Prostate gland (tissue), 2 donors: ENCODE measurements around the gene PRTG. TPM values are rescaled to one million over a fixed set of nuclear protein-coding genes. Genes with fewer than 3 reads are reported as not detected.

ENCODE experiments used
- DNase-seq: peaks from one replicate; pipeline ENCODE4 v3.0.0-alpha.2; 2019; ENCODE audit warnings: low spot score
- H3K27ac ChIP-seq, 2 donors: fragments of 200-600 bp; sonication (generic); 2 replicates each; pipeline ENCODE4 v1.5.1; 2017 to 2019
- H3K27me3 ChIP-seq: fragments of 200-600 bp; sonication (generic); replicated peaks from 2 replicates; pipeline ENCODE4 v1.5.1; 2019; ENCODE audit not compliant: insufficient read depth
- H3K36me3 ChIP-seq, 2 donors: fragments of 200-600 bp; sonication (generic); 1 replicate in 1 of 2; 2 replicates in 1 of 2; pipeline versions ENCODE4 v1.5.1 to v1.8.1; 2017 to 2019
- H3K4me1 ChIP-seq: fragments of 200-600 bp; sonication (generic); replicated peaks from 2 replicates; pipeline ENCODE4 v1.5.1; 2019
- H3K4me3 ChIP-seq, 2 donors: fragments of 200-600 bp; sonication (generic); 2 replicates each; pipeline ENCODE4 v1.5.1; 2017 to 2019
- H3K9me3 ChIP-seq: fragments of 200-600 bp; sonication (generic); 2 replicates; pipeline ENCODE4 v1.5.1; 2017
- POLR2A ChIP-seq: fragments of 450-650 bp; IDR thresholded peaks from one replicate; pipeline ENCODE4 v1.6.1; 2016; ENCODE audit warnings: antibody characterized with exemption, mild to moderate bottlenecking
- POLR2AphosphoS5 ChIP-seq: sonication (generic); formaldehyde crosslinking; IDR thresholded peaks from one replicate; pipeline ENCODE4 v1.6.1; 2017; ENCODE audit warnings: antibody characterized with exemption
- WGBS: methylation state at CpG from one replicate; pipeline ENCODE4 v1.1.5; 2018; 5-methylcytosine and 5-hydroxymethylcytosine counted together
- intact Hi-C: fragments of 100-400 bp; cut with DNase I; formaldehyde crosslinking; loops from one replicate; pipeline ENCODE4 v1.14.2; 2022
- total RNA-seq, 2 donors: library from RNA; depleted of rRNA; stranded (reverse); fragments of >200 nt; gene quantifications; one replicate each; pipeline ENCODE4 v1.1.0, GENCODE V29; 2016
- TF ChIP-seq, protein P1 (sequence below), 4 experiments: fragments of 200-600 bp in 2 of 4; fragments of 450-650 bp in 2 of 4; sonication (generic) in 2 of 4; IDR thresholded peaks; 1 replicate in 3 of 4; 2 replicates in 1 of 4; pipeline ENCODE4 v1.5.1; 2016 to 2019; ENCODE audit warnings: antibody characterized with exemption in 4 of 4, mild to moderate bottlenecking in 2 of 4, moderate library complexity in 2 of 4

PRTG gene
- total RNA-seq, 2 donors from 2014 or later = 6.1 to 9.4 TPM

DNA sequence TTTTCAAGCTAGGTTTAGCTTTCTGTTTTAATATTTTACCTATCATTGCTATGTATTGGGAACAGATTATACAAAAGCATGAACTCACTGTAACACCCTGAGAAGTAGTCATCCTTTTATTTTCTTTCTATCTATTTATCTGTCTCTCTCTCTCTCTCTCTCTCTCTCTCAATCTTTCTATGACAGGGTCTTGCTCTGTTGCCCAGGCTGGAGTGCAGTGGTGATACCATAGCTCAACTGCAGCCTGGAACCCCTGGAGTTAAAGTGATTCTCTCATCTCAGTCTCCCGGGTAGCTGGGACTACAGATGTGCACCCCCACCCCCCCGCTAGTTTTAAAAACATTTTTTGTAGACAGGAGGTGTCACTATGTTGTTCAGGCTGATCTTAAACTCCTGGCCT, 28.9 kb downstream of the PRTG start:
- no peaks in the 10 kb centered on the region for H3K9me3 ChIP-seq
- WGBS = 55% methylated on average over 2 of the region's 2 CpGs
- no peak for DNase-seq
- no peaks in the 10 kb centered on the region for H3K36me3 ChIP-seq
- H3K27ac ChIP-seq = no peak overlapping the region
- no peak overlapping the region for H3K4me3 ChIP-seq
- H3K27me3 ChIP-seq = no peaks in the 10 kb centered on the region
- H3K4me1 ChIP-seq = no peaks in the 10 kb centered on the region
- TF ChIP-seq POLR2AphosphoS5 (no peak), POLR2A (no peak)
- TF ChIP-seq, protein P1, sequence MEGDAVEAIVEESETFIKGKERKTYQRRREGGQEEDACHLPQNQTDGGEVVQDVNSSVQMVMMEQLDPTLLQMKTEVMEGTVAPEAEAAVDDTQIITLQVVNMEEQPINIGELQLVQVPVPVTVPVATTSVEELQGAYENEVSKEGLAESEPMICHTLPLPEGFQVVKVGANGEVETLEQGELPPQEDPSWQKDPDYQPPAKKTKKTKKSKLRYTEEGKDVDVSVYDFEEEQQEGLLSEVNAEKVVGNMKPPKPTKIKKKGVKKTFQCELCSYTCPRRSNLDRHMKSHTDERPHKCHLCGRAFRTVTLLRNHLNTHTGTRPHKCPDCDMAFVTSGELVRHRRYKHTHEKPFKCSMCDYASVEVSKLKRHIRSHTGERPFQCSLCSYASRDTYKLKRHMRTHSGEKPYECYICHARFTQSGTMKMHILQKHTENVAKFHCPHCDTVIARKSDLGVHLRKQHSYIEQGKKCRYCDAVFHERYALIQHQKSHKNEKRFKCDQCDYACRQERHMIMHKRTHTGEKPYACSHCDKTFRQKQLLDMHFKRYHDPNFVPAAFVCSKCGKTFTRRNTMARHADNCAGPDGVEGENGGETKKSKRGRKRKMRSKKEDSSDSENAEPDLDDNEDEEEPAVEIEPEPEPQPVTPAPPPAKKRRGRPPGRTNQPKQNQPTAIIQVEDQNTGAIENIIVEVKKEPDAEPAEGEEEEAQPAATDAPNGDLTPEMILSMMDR (IDR thresholded peaks at IDR 0.05) = no peak
- intact Hi-C loops = no loop called here

DNA sequence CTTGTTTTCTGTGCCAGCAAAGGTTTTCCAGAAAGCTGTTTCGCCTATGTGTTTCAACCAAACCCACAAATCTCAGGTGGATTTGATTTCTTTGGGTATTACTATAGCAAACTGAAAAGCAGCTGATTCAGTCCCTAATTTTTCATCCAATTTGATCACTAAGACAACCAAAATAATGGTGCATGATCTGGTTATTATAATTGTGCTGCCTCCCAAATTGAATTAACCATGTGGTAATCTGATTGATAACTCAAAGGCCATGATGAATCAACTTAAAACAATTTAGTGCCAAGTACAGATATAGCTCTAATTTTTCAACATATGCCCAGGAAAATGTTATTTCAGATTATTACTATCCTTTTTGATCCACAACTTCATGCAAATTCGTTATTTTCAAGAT, 30.6 kb downstream of the PRTG start:
- no peaks in the 10 kb centered on the region for H3K36me3 ChIP-seq
- H3K4me3 ChIP-seq = no peak overlapping the region
- no peaks in the 10 kb centered on the region for H3K4me1 ChIP-seq
- H3K27ac ChIP-seq = no peak overlapping the region
- H3K27me3 ChIP-seq = no peaks in the 10 kb centered on the region
- WGBS = 90% methylated on average over 2 of the region's 2 CpGs
- H3K9me3 ChIP-seq = no peaks in the 10 kb centered on the region
- no peak for DNase-seq
- TF ChIP-seq POLR2A = no peak
- TF ChIP-seq POLR2AphosphoS5 = no peak
- intact Hi-C loops = no loop called here

DNA sequence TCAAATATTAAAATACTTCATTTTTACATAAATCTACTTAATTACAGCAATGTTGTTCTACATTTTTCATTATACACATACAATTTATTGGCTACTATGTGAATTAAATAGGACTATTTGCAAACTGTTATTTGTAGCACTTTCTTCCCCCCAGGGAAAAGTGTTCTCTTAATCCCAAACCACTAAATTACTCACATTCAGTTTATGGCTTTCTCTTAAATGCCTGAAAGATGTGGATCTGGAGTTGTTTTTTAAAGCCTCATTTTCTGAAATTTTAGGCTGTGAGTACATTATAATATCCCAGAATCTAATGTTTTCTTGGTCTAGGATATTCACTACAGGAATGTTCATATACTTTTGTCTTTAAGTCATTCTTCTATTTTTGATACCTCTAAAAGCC, 32.7 kb downstream of the PRTG start:
- TF ChIP-seq POLR2A = no peak
- no peak for DNase-seq
- intact Hi-C loops = no loop called here

DNA sequence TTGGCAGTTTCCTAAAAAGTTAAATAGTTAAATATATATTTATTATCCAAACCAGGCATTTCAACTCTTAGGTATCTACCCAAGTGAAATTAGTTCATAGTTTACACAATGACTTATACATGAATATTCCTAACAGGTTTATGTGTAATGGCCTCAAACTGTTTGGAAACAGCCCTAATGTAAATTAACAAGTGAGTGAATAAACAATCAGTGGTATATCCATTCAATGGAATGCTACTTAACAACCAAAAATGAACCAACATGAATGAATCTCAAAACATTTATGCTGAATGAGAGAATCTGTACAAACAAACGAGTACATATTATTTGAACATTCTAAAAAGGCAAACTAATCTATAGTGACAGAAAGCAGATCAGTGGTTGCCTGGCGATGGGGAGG, 33.5 kb downstream of the PRTG start:
- Histone ChIP-seq H3K36me3 (no peaks in the 10 kb centered on the region), H3K27ac (no peak overlapping the region), H3K27me3 (no peaks in the 10 kb centered on the region), H3K9me3 (no peaks in the 10 kb centered on the region), H3K4me1 (no peaks in the 10 kb centered on the region), H3K4me3 (no peak overlapping the region)
- no peak for DNase-seq
- WGBS = 48% methylated on average over 2 of the region's 2 CpGs
- TF ChIP-seq, protein P1 (IDR thresholded peaks at IDR 0.05) = no peak
- TF ChIP-seq POLR2AphosphoS5 (no peak), POLR2A (no peak)
- intact Hi-C loops = no loop called here

More for the DNA sequence above, 32.7 kb downstream of the PRTG start:
- no peak overlapping the region for H3K27ac ChIP-seq
- H3K36me3 ChIP-seq = no peaks in the 10 kb centered on the region
- no peaks in the 10 kb centered on the region for H3K4me1 ChIP-seq
- H3K9me3 ChIP-seq = no peaks in the 10 kb centered on the region
- H3K27me3 ChIP-seq = no peaks in the 10 kb centered on the region
- H3K4me3 ChIP-seq = no peak overlapping the region

DNA sequence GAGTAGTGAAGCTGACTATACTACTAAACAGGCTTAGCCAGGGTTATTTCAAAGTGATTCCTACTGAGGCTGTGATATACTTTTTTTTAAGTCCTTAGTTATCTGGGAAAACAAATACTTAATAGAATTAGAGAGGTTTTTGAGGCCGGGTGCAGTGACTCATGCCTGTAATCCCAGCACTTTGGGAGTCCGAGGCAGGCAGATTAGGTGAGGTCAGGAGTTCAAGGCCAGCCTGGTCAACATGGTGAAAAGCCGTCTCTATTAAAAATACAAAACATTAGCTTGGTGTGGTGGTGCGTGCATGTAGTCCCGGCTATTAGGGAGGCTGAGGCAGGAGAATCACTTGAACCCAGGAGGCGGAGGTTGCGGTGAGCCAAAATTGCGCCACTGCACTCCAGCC, 34.2 kb downstream of the PRTG start:
- Histone ChIP-seq H3K4me1 (no peaks in the 10 kb centered on the region), H3K4me3 (no peak overlapping the region), H3K9me3 (no peaks in the 10 kb centered on the region), H3K27ac (no peak overlapping the region), H3K36me3 (no peaks in the 10 kb centered on the region), H3K27me3 (no peaks in the 10 kb centered on the region)
- intact Hi-C loops = no loop called here
- WGBS = 87% methylated on average over 8 of the region's 8 CpGs
- TF ChIP-seq, protein P1 (IDR thresholded peaks at IDR 0.05) = no peak
- TF ChIP-seq POLR2A (no peak), POLR2AphosphoS5 (no peak)
- DNase-seq = no peak

DNA sequence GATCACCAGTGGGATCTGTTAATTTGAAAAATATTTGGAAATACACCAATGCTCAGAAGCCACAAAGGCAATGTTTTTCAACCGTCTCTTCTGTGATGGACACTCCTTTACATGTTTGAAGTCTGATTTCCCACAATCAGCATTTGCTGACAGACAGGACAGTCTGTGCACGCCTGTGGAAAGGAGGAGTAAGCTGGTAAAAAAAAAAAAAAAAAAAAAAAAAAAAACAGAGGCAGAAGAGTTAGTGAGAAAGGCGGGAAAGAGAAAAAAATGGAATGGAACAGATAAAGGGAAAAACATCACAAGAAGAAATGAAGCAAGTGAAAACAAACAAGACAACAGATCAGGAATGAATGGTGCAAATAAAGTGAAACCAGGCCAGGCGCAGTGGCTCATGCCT, 35.0 kb downstream of the PRTG start:
- intact Hi-C loops = no loop called here
- no peaks in the 10 kb centered on the region for H3K4me1 ChIP-seq
- 64% methylated on average over 4 of the region's 4 CpGs for WGBS
- no peak overlapping the region for H3K27ac ChIP-seq
- no peak overlapping the region for H3K4me3 ChIP-seq
- H3K27me3 ChIP-seq = no peaks in the 10 kb centered on the region
- H3K36me3 ChIP-seq = no peaks in the 10 kb centered on the region
- no peak for DNase-seq
- no peaks in the 10 kb centered on the region for H3K9me3 ChIP-seq
- TF ChIP-seq POLR2A = no peak
- TF ChIP-seq, protein P1 (IDR thresholded peaks at IDR 0.05) = no peak
- no peak for TF ChIP-seq POLR2AphosphoS5
